SIG-M5 treated with dmso at 0.1 percent for 504 hours (cell line): Measurements from ENCODE around the gene FSD1.
A peak's percentile ranks its signal among the peaks of the same experiment; 100 is the strongest.
"Not testable (repeated sequence)": the region's sequence is repeated elsewhere in the genome, so short reads cannot be mapped to it uniquely, and the experiment has no call there.

Experiments
- DNase-seq: peaks from one replicate; lab custom pipeline; 2025; ENCODE audit not compliant: unreplicated experiment; lab: John Stamatoyannopoulos, UW

FSD1 gene

GRCh38 chr19:4304538-4305256 lies at the start of gene FSD1:
FSD1 (plus strand) TSS chr19:4304598; CDS start chr19:4304747, 149 bp downstream.
- DNase-seq: peak; percentile 16

DNA sequence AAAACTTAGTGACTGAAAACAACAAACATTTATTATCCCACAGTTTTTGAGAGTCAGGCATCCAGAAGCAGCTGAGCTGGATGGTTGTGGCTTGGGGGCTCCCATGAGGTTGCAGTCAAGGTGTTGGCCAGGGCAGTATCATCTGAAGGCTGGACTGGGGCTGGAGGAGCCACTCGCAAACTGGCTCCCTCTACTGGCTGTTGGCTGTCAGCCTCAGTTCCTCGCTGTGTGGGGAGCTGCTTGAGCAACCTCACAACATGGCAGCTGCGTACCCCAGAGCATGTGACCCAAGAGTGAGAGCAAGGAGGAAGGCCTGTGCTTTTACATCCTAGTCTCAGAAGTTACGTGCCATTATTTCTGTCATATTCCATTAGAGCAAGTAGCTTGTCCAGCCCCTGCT lies 47.8 kb upstream of the FSD1 start:
- no peak for DNase-seq

DNA sequence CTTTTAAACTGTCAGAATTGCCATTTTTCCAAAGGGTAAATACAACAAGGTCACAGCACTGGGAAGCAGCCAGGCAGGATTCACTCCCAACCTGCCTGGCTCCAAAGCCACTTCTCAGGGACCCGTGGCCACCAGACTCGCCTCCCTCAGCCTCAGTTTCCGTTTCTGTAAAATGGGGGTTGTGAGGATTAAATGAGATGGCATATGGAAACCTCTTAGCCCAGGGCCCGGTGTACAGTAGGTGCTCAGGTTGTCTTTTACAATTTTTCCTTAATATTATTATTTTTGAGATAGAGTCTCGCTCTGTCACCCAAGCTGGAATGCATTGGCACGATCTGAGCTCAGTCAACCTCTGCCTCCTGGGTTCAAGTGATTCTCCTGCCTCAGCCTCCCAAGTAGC lies 47.4 kb upstream of the FSD1 start:
- no peak for DNase-seq

DNA sequence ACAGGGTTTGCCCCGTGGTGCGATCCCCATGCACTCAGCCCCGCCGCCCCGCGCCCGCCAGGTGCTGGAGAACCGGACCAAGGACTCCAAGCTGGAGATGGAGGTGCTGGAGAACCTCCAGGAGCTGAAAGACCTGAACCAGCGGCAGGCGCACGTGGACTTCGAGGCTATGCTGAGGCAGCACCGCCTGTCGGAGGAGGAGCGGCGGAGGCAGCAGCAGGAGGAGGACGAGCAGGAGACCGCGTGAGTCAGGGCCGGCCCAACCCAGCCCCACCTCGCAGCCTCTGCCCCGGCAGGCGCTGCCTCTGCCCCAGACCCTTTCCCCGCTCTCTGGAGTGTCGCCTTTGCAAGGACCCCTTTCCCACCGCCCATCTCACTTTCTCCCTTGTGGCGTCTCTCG lies 46.2 kb upstream of the FSD1 start:
- DNase-seq: no peak

DNA sequence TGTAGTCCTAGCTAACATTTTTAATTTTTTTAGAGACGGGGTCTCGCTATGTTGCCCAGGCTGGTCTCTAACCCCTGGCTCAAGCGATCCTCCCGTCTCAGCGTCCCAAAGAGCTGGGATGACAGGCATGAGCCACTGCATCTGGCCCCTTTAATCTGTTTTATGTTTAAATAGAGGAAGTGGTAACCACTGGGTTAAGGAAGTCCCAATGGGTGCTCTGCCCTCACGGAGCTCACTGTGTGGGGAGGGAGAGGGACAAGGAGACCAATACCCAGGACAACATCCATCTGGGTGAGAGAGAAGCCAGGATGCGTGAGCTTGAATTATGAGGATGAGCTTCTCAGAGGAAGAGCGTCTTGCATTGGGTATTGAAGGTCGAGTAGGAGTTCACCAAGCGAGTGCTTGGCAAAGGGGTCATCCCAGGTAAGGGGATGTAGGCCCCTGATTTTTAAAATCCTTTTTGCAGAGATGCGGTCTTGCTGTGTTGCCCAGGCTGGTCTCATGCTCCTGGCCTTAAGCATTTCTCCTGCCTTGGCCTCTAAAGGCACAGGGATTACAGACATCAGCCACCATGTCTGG lies 43.7 kb upstream of the FSD1 start:
- no peak for DNase-seq

DNA sequence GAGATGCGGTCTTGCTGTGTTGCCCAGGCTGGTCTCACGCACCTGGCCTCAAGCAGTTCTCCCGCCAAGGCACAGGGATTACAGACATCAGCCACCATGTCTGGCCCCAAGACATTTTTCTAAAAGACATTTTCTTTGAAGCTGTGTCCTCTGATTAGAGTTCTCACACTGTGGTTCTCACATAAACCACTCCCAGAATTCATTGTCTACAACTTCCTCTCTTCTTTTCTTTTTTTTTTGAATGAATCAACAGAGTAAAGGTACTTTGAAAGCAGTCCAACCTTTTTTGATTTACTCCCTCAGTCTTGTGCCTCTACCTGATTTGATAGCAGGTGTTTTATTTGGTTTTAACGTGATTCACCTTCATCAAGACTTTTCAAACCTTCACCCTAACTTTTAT lies 39.6 kb upstream of the FSD1 start:
- DNase-seq: no peak

DNA sequence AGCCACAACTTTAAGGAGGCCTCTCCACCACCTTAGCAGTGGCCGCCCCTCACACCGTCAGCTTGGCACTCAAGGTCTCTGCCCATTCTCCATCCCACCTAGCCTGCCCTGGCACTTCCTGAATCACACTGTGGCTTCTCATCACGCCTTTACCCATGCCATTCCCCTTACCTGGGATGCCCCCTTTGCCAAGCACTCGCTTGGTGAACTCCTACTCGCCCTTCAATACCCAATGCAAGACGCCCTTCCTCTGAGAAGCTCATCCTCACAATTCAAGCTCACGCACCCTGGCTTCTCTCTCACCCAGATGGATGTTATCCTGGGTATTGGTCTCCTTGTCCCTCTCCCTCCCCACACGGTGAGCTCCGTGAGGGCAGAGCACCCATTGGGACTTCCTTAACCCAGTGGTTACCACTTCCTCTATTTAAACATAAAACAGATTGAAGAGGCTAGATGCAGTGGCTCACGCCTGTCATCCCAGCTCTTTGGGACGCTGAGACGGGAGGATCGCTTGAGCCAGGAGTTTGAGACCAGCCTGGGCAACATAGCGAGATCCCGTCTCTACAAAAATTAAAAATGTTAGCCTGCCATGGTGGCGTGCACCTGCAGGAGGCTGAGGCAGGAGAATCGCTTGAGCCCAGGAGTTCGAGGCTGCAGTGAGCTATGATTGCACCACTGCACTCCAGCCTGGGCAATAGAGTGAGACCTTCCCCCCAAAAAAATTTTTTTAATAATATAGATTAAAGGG lies 38.0 kb upstream of the FSD1 start:
- DNase-seq: no peak

GRCh38 chr19:4267101-4267900 lies 37.1 kb upstream of the FSD1 start:
- DNase-seq: peak; percentile 50

DNA sequence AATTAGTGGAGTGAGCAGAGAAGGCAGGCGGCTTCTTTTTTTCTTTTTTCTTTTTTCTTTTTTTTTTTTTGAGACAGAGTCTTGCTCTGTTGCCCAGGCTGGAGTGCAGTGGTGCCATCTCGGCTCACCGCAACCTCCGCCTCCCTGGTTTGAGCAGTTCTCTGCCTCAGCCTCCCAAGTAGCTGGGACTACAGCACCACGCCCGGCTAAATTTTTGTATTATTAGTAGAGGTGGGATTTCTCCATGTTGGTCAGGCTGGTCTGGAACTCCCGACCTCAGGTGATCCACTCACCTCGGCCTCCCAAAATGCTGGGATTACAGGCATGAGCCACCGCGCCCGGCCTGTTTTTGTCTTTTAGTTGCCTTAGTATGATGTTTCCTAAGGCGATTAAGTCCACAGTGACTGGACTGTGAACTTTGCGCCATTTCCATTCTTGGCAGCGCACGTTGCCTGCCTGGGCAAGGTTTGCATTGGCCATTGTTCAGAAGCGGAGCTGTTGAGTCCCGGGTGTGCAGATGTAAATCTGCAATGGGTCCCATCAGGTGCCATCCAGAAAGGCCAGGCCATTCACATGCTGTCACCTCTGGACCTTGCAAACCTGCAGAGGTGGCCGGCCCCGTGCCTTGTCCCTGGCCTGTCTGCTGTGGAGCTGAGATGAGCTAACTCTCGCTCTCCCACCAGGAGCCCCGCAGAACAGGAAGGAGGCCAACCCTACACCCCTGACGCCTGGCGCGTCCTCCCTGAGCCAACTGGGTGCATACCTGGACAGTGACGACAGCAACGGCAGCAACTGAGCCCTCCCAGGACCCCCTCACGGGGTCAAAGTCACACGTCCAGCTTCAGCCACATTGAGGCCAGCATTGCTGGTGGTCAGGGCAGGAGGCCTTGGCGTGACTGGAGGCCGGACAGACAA lies 36.2 kb upstream of the FSD1 start:
- no peak for DNase-seq

DNA sequence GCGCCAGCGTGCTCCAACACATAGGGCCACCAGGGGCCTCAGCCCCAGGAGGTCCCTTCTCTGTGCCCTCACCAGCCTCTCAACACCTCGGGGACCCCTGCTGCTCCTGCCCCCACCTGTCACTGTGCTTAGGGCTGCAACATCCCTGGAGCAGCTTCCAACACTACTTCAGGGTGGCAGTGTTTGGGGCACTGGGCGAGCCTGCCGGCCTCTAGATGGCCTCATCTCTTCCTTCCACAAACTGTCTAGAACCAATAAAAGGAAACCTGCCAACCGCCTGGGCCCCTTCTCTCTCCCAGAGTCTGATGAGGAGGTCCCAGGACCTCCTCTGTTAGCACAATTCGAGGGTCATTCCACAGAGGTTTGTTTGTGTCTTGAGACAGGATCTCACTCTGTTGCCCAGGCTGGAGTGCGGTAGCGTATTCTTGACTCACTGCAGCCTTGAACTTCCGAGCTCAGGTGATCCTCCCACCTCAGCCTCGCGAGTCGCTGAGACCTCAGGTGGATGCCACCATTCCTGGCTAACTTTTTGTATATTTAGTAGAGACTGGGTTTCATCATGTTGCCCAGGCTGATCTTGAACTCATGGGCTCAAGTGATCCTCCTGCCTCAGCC lies 35.5 kb upstream of the FSD1 start:
- DNase-seq: no peak

DNA sequence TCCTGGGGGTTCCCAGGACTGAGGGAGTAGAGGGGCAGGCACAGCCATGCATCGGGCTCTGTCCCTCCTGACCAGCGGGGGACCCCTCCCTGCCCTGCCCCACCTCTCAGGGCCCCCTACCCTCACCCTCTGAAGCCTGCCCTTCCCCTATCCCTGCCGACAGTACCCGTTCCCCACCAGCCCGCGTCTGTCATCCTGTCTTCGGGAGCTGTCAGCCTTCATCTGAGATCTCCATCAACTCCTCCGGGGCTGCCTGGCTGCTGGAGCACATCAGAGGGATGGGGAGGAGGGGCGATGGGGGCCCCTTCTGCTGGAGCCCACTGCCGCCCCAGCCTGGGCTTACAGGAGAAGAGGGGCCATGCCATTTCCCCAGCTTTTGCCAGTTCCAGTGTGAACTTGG lies 31.5 kb upstream of the FSD1 start:
- no peak for DNase-seq

DNA sequence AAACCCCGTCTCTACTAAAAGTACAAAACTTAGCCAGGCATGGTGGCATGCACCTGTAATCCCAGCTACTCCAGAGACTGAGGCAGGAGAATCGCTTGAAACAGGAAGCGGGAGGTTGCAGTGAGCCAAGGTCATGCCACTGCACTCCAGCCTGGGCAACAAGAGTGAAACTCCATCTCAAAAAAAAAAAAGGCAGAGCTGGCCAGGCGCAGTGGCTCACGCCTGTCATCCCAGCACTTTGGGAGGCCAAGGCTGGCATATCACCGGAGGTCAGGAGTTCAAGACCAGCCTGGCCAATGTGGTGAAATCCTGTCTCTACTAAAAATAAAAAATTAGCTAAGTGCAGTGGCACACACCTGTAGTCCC lies 30.1 kb upstream of the FSD1 start:
- DNase-seq: not testable (repeated sequence)

DNA sequence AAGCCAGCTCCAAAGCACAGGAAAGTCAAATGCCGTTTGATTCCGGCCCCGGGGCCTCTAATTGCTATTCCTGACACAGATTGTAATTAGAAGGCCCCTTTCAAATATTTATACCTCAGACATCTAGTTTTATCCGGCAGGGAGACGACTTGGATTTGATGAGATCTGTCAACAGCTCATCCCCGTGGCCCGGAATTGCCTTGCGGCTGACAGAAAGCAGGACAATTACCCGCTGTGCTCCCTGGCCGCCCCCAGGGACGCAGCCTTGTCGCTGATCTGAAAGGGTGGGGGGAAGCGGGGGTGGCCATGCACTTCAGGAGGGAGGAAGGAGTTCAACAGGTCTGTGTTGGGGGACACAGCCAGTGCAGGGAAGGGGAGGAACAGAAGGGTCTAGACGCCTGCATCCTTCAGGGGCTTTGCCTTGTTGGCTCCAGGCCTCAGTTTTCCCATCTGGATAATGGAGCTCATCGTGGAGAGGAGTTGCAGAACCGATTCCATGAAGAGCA lies 27.2 kb upstream of the FSD1 start:
- no peak for DNase-seq

DNA sequence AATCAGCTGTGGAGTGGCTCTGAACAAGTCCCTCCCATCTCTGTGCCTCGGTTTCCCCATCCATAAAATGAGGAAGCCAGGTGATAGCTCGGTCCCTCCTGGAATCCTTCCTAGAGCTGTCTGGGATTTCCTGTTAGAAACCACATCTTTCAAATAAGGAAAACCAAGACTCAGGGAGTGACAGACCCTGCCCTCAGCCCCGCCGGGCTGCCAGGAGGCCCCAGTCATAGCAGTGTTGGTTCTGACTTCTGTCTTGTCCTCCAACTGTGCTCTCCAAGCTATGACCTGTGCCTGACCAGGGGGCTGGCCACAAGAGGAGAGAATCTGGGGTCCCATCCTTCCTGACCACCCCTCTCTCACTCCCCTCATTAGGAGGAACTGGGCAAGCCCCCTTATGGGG lies 26.4 kb upstream of the FSD1 start:
- DNase-seq: no peak

DNA sequence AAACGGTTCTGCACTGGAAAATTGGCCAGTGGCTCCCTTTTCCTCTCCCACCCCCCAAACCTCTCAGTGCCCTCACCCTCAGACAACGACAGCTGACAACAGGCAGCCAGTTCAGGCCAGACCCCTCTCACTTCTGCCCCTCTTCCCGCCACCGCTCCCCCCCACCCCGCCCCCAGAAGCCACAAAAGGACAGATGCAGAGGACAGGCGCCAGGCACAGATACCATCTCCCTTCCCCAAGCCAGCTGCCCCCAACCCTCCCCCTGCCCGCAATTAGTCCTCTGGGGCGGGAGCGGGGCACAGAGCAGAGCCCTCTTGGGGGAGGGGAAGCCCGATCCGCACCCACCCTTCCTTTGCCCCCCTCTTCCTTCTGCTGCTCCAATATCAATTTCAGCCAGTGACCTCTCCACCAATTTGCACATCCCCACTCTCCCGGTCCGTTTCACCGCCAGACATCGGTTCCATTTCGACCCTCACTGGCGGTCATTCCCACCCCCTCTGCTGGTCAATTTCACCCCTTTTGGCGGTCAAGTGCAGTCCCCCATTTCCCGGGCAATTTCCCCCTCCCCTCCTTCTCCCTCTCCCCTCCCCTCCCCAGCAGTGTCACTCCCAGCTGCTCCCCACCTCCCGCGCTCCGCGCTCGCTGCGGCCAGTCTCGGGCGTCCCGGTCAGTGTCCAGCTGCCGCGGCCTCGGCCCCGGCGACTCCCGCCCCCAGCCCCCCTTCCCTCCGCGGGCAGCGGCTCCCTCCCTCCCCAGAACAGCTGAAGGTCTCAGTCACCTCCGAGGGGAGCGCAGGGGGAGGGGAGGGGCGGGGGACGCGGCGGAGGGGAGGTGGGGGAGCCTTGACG lies 25.8 kb upstream of the FSD1 start, which contains the start of gene SHD:
Gene SHD (plus strand): TSS at position 848 of the 848 bp plus-strand sequence. CDS start 798 bp downstream, outside the sequence.
- no peak for DNase-seq

GRCh38 chr19:4279267-4279529 lies 25.2 kb upstream of the FSD1 start:
- no peak for DNase-seq

GRCh38 chr19:4279530-4280422 lies 24.6 kb upstream of the FSD1 start:
- no peak for DNase-seq
